A673 (cell line): ENCODE measurements around the gene HMBS.

Experiments
- EZH2 ChIP-seq: fragments of 200-600 bp; sonication (generic); IDR thresholded peaks from 2 replicates; pipeline ENCODE4 v1.6.1; 2017; ENCODE audit warnings: borderline replicate concordance, low read depth, mild to moderate bottlenecking, mixed read lengths, antibody characterized with exemption, low read length; ENCODE audit not compliant: poor library complexity, severe bottlenecking
- TF ChIP-seq, protein P1 (sequence below): fragments of 300-800, 200-600 bp; sonication (generic); conservative IDR thresholded peaks from 2 replicates; pipeline ENCODE4 v1.5.1; 2017; ENCODE audit warnings: low read depth, mild to moderate bottlenecking, antibody characterized with exemption, low read length, moderate library complexity, mixed read lengths

GRCh38 chr11:119087123-119087522 lies 2.4 kb downstream of the HMBS start:
- TF ChIP-seq, protein P1, sequence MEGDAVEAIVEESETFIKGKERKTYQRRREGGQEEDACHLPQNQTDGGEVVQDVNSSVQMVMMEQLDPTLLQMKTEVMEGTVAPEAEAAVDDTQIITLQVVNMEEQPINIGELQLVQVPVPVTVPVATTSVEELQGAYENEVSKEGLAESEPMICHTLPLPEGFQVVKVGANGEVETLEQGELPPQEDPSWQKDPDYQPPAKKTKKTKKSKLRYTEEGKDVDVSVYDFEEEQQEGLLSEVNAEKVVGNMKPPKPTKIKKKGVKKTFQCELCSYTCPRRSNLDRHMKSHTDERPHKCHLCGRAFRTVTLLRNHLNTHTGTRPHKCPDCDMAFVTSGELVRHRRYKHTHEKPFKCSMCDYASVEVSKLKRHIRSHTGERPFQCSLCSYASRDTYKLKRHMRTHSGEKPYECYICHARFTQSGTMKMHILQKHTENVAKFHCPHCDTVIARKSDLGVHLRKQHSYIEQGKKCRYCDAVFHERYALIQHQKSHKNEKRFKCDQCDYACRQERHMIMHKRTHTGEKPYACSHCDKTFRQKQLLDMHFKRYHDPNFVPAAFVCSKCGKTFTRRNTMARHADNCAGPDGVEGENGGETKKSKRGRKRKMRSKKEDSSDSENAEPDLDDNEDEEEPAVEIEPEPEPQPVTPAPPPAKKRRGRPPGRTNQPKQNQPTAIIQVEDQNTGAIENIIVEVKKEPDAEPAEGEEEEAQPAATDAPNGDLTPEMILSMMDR: no peak
- no peak for TF ChIP-seq EZH2
